KMS-11 (cell line): ENCODE results near the gene TFAP2A.

ENCODE experiments used
- H2AFZ ChIP-seq: fragments of 200-600 bp; sonication (generic); 2 replicates; pipeline ENCODE4 v1.6.1; 2016; ENCODE audit warnings: antibody characterized with exemption, mixed run types, low read depth
- H3K27ac ChIP-seq: fragments of 200-600 bp; sonication (generic); 2 replicates; pipeline ENCODE4 v1.6.1; 2016; ENCODE audit warnings: mild to moderate bottlenecking, mixed run types
- H3K27me3 ChIP-seq: fragments of 200-600 bp; sonication (generic); 2 replicates; pipeline ENCODE4 v1.6.1; 2017; ENCODE audit warnings: mild to moderate bottlenecking, low read depth, mixed run types, moderate library complexity; ENCODE audit not compliant: insufficient read depth
- H3K36me3 ChIP-seq: fragments of 200-600 bp; sonication (generic); 2 replicates; pipeline ENCODE4 v1.6.1; 2017; ENCODE audit warnings: mild to moderate bottlenecking, mixed run types; ENCODE audit not compliant: insufficient read depth
- H3K4me1 ChIP-seq: fragments of 200-600 bp; sonication (generic); 2 replicates; pipeline ENCODE4 v1.6.1; 2016; ENCODE audit warnings: mild to moderate bottlenecking, low read depth, mixed run types; ENCODE audit not compliant: poor library complexity, severe bottlenecking
- H3K4me2 ChIP-seq: fragments of 200-600 bp; sonication (generic); 2 replicates; pipeline ENCODE4 v1.7.0; 2016; ENCODE audit warnings: mild to moderate bottlenecking, mixed run types
- H3K4me3 ChIP-seq: fragments of 200-600 bp; sonication (generic); IDR thresholded peaks from 2 replicates; pipeline ENCODE4 v1.6.1; 2017; ENCODE audit warnings: low read depth, low read length, mixed read lengths; ENCODE audit not compliant: insufficient read depth
- H3K79me2 ChIP-seq: fragments of 200-600 bp; sonication (generic); 2 replicates; pipeline ENCODE4 v1.6.1; 2016; ENCODE audit warnings: low read depth, mixed run types; ENCODE audit not compliant: insufficient read depth
- H3K9ac ChIP-seq: fragments of 200-600 bp; sonication (generic); 2 replicates; pipeline ENCODE4 v1.6.1; 2016; ENCODE audit warnings: mild to moderate bottlenecking, mixed run types
- H4K20me1 ChIP-seq: fragments of 200-600 bp; sonication (generic); 2 replicates; pipeline ENCODE4 v1.6.1; 2016; ENCODE audit warnings: mild to moderate bottlenecking, mixed run types; ENCODE audit not compliant: insufficient read depth
- TF ChIP-seq, protein P1 (sequence below): fragments of 200-600 bp; sonication (generic); conservative IDR thresholded peaks from 2 replicates; pipeline ENCODE4 v1.6.1; 2017; ENCODE audit warnings: low read depth, mild to moderate bottlenecking, antibody characterized with exemption, low read length, moderate library complexity, mixed read lengths

TFAP2A gene

DNA sequence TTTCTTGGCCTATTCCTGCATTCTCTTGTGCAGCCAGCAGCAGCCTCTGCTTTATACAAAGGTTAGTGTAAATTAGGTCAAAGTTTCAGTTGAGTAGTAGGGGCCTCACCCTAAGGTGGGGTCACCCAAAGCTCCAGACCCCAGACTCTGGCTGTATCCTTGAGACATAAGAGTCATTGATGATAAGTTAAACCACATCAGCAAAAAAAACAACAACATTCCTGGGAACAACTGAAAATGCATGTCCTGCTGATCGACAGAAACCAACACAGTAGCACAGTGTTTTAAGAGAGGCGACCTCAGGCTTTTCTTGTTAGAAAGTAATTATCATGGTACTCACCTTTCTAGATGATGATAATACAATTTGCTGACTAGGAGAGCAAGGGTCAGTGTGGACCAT lies 52.6 kb downstream of the TFAP2A start:
- Histone ChIP-seq H3K36me3 (no peaks in the 10 kb centered on the region), H3K9ac (no peak overlapping the region), H2AFZ (no peak overlapping the region), H3K27ac (no peak overlapping the region), H3K27me3 (no peaks in the 10 kb centered on the region), H3K4me1 (no peaks in the 10 kb centered on the region), H3K4me3 (no peak overlapping the region), H3K4me2 (no peak overlapping the region), H4K20me1 (no peaks in the 10 kb centered on the region), H3K79me2 (no peaks in the 10 kb centered on the region)
- TF ChIP-seq, protein P1, sequence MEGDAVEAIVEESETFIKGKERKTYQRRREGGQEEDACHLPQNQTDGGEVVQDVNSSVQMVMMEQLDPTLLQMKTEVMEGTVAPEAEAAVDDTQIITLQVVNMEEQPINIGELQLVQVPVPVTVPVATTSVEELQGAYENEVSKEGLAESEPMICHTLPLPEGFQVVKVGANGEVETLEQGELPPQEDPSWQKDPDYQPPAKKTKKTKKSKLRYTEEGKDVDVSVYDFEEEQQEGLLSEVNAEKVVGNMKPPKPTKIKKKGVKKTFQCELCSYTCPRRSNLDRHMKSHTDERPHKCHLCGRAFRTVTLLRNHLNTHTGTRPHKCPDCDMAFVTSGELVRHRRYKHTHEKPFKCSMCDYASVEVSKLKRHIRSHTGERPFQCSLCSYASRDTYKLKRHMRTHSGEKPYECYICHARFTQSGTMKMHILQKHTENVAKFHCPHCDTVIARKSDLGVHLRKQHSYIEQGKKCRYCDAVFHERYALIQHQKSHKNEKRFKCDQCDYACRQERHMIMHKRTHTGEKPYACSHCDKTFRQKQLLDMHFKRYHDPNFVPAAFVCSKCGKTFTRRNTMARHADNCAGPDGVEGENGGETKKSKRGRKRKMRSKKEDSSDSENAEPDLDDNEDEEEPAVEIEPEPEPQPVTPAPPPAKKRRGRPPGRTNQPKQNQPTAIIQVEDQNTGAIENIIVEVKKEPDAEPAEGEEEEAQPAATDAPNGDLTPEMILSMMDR: no peak

DNA sequence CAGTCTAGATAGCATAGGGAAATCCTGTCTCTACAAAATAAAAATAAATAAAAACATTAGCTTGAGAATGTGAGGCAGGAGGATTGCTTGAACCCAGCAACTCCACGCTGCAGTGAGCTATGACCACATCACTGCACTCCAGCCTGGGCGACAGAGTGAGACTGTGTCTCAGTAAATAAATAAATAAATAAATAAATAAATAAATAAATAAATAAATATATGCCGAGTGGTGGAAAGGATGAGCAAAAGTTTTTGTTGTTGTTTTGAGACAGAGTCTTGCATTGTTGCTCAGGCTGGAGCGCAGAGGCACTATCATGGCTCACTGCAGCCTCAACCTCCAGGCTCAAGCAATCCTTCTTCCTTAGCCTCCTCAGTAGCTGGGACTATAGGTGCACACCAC lies 53.4 kb downstream of the TFAP2A start:
- Histone ChIP-seq H3K27me3 (no peaks in the 10 kb centered on the region), H3K27ac (no peak overlapping the region), H2AFZ (no peak overlapping the region), H3K9ac (no peak overlapping the region), H3K4me3 (no peak overlapping the region), H3K4me2 (no peak overlapping the region), H3K79me2 (no peaks in the 10 kb centered on the region), H3K36me3 (no peaks in the 10 kb centered on the region), H4K20me1 (no peaks in the 10 kb centered on the region), H3K4me1 (no peaks in the 10 kb centered on the region)
- TF ChIP-seq, protein P1: no peak

DNA sequence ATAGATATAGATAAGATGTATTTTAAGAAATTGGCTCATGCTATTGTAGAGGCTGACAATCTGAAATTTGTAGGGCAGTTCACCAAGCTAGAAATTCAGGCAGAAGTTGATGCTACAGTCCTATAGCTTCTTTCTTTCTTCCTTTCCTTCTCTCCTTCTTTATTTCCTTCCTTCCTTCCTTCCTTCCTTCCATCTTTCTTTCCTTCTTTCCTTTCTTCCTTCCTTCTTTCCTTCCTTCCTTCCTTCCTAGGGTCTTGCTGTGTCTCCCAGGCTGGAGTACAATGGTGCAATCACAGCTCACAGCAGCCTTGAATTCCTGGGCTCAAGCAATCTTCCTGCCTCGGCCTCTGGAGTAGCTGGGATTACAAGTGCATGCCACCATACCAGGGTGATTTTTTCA lies 55.3 kb downstream of the TFAP2A start:
- no peaks in the 10 kb centered on the region for H3K27me3 ChIP-seq
- H3K36me3 ChIP-seq: no peaks in the 10 kb centered on the region
- no peaks in the 10 kb centered on the region for H3K4me1 ChIP-seq
- no peak overlapping the region for H3K4me3 ChIP-seq
- no peak overlapping the region for H3K9ac ChIP-seq
- H4K20me1 ChIP-seq: no peaks in the 10 kb centered on the region
- no peak overlapping the region for H3K4me2 ChIP-seq
- no peak overlapping the region for H3K27ac ChIP-seq
- TF ChIP-seq, protein P1: no peak
- H3K79me2 ChIP-seq: no peaks in the 10 kb centered on the region
- H2AFZ ChIP-seq: no peak overlapping the region

DNA sequence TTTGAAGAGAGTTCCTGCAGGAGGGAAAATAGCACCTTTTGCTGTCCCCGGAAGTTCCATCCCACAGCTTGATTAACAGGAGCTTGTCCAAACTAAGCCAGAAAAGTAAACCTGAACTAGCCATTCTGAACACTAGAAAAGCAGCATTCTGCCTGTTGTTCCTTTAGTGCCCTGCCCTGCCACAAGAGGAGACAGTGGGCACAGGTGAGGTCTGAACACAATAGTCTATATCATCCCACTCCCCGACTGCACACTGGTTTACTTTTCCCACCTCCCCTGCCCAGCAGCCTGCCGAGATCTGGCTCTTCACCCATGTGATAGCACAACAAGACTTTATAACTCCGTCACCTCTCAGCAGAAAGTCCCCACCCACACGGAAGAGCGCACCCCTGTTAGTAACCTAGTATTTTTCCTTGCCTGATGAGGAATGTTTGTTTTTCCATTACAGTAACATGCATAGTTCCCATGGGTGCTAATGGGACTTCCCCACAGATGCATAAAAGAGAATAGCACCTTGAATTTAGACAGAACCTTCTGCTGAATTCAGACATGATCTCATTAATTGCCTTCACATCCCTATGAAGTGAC lies 59.7 kb downstream of the TFAP2A start:
- Histone ChIP-seq H4K20me1 (no peaks in the 10 kb centered on the region), H3K4me3 (no peak overlapping the region), H3K27ac (no peak overlapping the region), H3K4me1 (no peaks in the 10 kb centered on the region), H3K9ac (no peak overlapping the region), H3K79me2 (no peaks in the 10 kb centered on the region), H3K36me3 (no peaks in the 10 kb centered on the region), H3K27me3 (no peaks in the 10 kb centered on the region), H2AFZ (no peak overlapping the region), H3K4me2 (no peak overlapping the region)
- TF ChIP-seq, protein P1: no peak
